HFFc6 (cell line): ENCODE data around the gene ZGRF1. TPM values are rescaled to one million over a fixed set of nuclear protein-coding genes. Genes with fewer than 3 reads are reported as not detected.
A peak's percentile ranks its signal among the peaks of the same experiment; 100 is the strongest.
"Not testable (repeated sequence)": the region's sequence is repeated elsewhere in the genome, so short reads cannot be mapped to it uniquely, and the experiment has no call there.

Experiments
- DNase-seq: peaks from one replicate; pipeline ENCODE4 v3.0.0-alpha.2; 2018
- H3K27ac Mint-ChIP-seq: 2 replicates; pipeline ENCODE4 v1.8.0; 2020; ENCODE audit warnings: mild to moderate bottlenecking, mixed read lengths
- H3K27me3 Mint-ChIP-seq: 2 replicates; pipeline ENCODE4 v1.8.0; 2021; ENCODE audit warnings: mild to moderate bottlenecking, moderate library complexity, mixed read lengths; ENCODE audit not compliant: insufficient read depth
- H3K36me3 Mint-ChIP-seq: 2 replicates; pipeline ENCODE4 v1.8.0; 2021; ENCODE audit warnings: low read depth, mixed read lengths
- H3K4me1 Mint-ChIP-seq: 2 replicates; pipeline ENCODE4 v1.8.0; 2020; ENCODE audit warnings: low read depth, mixed read lengths
- H3K4me3 Mint-ChIP-seq: 2 replicates; pipeline ENCODE4 v1.8.0; 2020; ENCODE audit warnings: mild to moderate bottlenecking, moderate library complexity, mixed read lengths
- H3K9me3 Mint-ChIP-seq: 2 replicates; pipeline ENCODE4 v1.8.0; 2020; ENCODE audit warnings: mild to moderate bottlenecking, mixed read lengths
- total RNA-seq, 6 experiments: library from RNA; stranded (reverse); fragmentation: NEBNext Ultra II Directional; extraction: Animal tissue kit (Norgen Biotek cat#: 25700); gene quantifications; 2 replicates in 1 of 6; 3 replicates in 5 of 6; pipeline ENCODE4 v1.2.3, GENCODE V29; 2021
- TF ChIP-seq, protein P1 (sequence below): fragments of 200-600 bp; sonication (generic); IDR thresholded peaks from 2 replicates; pipeline ENCODE4 v1.5.0; 2021; ENCODE audit warnings: antibody characterized with exemption, mild to moderate bottlenecking

Gene ZGRF1
- total RNA-seq, 6 experiments from 2014 or later: 3.7 to 7.3 (median 6.6) TPM

DNA sequence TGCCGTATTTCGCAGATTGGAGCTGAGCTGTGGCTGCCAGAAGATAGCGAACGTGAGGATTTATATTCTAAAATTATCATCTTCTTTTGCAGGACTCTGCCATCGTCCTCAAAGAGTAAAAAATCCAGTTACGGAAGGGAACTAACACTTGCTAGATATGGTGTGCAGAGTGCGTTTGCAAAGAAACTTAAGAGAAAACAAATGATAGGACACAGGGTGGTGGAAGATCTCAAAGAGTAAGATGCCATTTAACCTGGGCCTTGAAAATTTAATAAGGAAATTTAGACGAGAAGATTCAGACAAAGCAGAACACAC lies 800 bp upstream of the ZGRF1 start:
- Mint-ChIP-seq H3K27me3 (no peaks in the 10 kb centered on the region), H3K4me1 (0 out of 2 replicates have a peak, but pooled peaks cover 5% of the 10 kb centered on the region), H3K27ac (no peak overlapping the region), H3K4me3 (no peak overlapping the region), H3K9me3 (no peaks in the 10 kb centered on the region), H3K36me3 (peaks cover 7% of the 10 kb centered on the region; the same call in 1 of the 2 replicates)
- DNase-seq: no peak
- TF ChIP-seq, protein P1, sequence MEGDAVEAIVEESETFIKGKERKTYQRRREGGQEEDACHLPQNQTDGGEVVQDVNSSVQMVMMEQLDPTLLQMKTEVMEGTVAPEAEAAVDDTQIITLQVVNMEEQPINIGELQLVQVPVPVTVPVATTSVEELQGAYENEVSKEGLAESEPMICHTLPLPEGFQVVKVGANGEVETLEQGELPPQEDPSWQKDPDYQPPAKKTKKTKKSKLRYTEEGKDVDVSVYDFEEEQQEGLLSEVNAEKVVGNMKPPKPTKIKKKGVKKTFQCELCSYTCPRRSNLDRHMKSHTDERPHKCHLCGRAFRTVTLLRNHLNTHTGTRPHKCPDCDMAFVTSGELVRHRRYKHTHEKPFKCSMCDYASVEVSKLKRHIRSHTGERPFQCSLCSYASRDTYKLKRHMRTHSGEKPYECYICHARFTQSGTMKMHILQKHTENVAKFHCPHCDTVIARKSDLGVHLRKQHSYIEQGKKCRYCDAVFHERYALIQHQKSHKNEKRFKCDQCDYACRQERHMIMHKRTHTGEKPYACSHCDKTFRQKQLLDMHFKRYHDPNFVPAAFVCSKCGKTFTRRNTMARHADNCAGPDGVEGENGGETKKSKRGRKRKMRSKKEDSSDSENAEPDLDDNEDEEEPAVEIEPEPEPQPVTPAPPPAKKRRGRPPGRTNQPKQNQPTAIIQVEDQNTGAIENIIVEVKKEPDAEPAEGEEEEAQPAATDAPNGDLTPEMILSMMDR: peak; percentile 52

DNA sequence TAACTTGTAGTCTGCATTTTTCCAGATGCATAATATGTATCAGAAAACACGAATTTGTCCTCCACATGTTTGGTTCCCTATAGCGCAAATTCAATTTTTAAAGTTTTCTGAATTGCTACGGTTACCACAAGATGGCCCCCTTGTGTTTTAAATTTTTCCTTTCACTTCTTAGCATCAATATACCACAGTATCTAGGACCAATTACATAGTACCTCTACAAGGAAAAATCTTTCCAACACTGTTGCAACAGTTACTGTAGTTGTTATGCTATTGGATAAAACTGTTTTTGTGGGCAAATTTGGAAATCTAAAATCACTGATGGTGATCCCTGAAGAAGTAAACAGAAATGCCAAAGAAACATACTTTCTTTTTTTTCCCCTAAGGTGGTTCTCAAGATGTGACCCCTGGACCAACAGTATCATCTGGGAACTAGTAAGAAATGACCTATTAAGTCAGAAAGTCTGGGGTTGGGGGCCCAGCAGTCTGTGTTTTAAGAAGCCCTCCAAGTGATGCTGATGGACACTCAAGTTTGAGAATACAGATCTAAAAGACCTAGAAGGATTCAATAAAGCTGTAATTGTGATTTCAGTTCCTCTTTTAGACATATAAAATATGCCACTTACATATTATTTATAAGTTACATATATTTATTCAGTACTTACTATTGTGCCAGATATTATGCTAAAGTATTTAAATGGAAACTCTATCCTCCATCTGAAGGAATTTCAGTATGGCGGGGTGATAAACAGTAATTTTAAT lies 3.1 kb downstream of the ZGRF1 start:
- DNase-seq: peak; percentile 42
- TF ChIP-seq, protein P1: peak; percentile 76
- Mint-ChIP-seq H3K4me3 (no peak overlapping the region), H3K4me1 (0 out of 2 replicates have a peak, but pooled peaks cover 5% of the 10 kb centered on the region), H3K36me3 (peaks cover 5% of the 10 kb centered on the region; the same call in 1 of the 2 replicates), H3K27ac (peak overlapping the region; percentile 52), H3K27me3 (no peaks in the 10 kb centered on the region), H3K9me3 (no peaks in the 10 kb centered on the region)

DNA sequence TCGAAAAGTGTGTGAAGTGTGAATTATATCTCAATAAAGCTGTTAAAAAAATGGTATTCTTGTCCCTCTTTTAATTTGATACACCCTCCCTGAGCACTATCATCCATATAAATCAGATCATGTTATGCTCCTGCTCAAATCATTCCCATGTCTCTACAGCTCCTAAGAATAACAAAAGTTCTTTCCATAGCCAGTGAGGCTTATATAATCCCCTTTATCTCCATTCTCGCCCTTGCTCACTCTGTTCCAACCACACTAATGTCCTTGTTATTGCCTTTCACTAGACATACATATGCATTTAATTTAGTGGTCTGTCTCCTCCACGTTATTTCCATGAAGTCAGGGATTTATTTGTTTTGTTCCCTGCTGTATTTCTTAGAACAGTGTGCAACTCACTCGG lies 10.5 kb downstream of the ZGRF1 start:
- Mint-ChIP-seq H3K27ac (no peak overlapping the region), H3K4me1 (no peaks in the 10 kb centered on the region), H3K4me3 (no peak overlapping the region), H3K9me3 (no peaks in the 10 kb centered on the region), H3K27me3 (no peaks in the 10 kb centered on the region), H3K36me3 (peaks cover 13% of the 10 kb centered on the region)
- DNase-seq: no peak
- TF ChIP-seq, protein P1: no peak

DNA sequence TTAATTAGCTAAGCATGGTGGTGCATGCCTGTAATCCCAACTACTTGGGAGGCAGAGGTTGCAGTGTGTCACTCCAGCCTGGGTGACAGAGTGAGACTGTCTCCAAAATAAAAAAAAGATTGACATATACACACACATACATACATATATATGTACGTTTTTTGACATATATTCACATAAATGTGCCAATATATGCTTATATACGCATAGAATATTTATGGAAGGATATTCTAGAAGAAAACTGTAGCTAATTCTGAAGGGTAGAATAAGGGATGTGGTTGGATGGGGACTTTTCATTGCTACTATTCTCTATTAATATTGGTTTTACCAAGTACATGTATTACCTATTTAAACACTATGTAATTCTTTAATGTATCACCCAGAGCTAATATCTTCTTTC lies 19.7 kb downstream of the ZGRF1 start:
- TF ChIP-seq, protein P1: no peak
- no peaks in the 10 kb centered on the region for H3K9me3 Mint-ChIP-seq
- H3K4me1 Mint-ChIP-seq: no peaks in the 10 kb centered on the region
- H3K27ac Mint-ChIP-seq: no peak overlapping the region
- H3K36me3 Mint-ChIP-seq: no peaks in the 10 kb centered on the region
- no peak overlapping the region for H3K4me3 Mint-ChIP-seq
- no peaks in the 10 kb centered on the region for H3K27me3 Mint-ChIP-seq
- no peak for DNase-seq

DNA sequence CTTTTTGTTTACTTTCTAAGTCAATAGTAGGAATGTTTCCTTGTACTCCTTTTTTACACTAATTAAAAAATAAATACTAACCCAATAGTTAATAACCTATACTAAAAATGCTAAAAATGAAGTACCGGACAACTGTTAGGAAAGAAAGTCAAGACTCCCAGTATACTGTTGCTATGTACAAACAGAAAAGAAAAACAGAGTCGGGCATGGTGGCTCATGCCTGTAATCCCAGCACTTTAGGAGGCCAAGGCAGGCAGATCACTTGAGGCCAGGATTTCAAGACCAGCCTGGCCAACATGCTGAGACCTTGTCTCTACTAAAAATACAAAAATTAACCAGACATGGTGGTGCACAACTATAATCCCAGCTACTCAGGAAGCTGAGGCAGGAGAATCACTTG lies 23.9 kb downstream of the ZGRF1 start:
- H3K27me3 Mint-ChIP-seq, H3K9me3 Mint-ChIP-seq, H3K4me1 Mint-ChIP-seq, H3K27ac Mint-ChIP-seq, DNase-seq, H3K4me3 Mint-ChIP-seq, H3K36me3 Mint-ChIP-seq: not testable (repeated sequence)

DNA sequence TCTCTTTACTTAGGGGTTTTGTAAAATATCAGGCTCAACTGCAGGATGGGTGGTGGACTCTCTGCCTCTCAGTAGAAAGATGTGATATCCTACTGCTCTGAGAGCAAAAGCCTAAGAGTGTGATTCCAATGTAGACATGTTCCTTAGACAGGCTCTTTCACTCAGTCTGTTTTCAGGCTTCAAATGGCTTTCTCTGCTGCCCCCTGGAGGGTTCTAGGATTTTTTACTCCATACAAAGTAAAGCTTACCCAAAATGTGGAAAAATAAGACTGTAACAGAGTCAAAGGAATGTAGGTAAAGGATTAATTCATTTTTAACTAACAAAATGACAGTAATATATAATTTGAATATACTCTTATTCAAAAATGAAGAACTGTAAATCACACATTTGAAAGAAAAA lies 32.1 kb downstream of the ZGRF1 start:
- DNase-seq: peak; percentile 58
- TF ChIP-seq, protein P1: peak; percentile 84
- Mint-ChIP-seq H3K4me1 (no peaks in the 10 kb centered on the region), H3K27me3 (no peaks in the 10 kb centered on the region), H3K27ac (no peak overlapping the region), H3K36me3 (no peaks in the 10 kb centered on the region), H3K4me3 (no peak overlapping the region), H3K9me3 (no peaks in the 10 kb centered on the region)
